ENCODE results near the gene TRIOBP. TPM values are rescaled to one million over a fixed set of nuclear protein-coding genes. Genes with fewer than 3 reads are reported as not detected.

The TRIOBP gene
- total and polyA plus RNA-seq, 2 of the 13 experiments (the other 11 are each of a cell fraction or from before 2014, with no cell fraction given), result 6.1 to 15.4 TPM

GRCh38 chr22:37817705-37818408 is 121.0 kb downstream of the TRIOBP start (continued):
- TF ChIP-seq HMG20B (CRISPR knock-in tag; conservative IDR thresholded peaks at IDR 0.05) (no peak; the same call in 1 of the 2 replicates), FOXK1 (CRISPR knock-in tag; IDR thresholded peaks at IDR 0.05; ENCODE audit: borderline replicate concordance, low read depth) (no peak), GPN1 (CRISPR knock-in tag; IDR thresholded peaks at IDR 0.05; ENCODE audit: borderline replicate concordance) (no peak), ZNF7 (CRISPR knock-in tag; IDR thresholded peaks at IDR 0.05) (no peak), ZUFSP (CRISPR knock-in tag; IDR thresholded peaks at IDR 0.05; ENCODE audit: borderline replicate concordance) (no peak), MEF2D (CRISPR knock-in tag; IDR thresholded peaks at IDR 0.05) (peak; percentile 77), AHDC1 (CRISPR knock-in tag; IDR thresholded peaks at IDR 0.05; ENCODE audit: borderline replicate concordance) (peak; percentile 38; the same call in 1 of the 2 replicates), ZNF639 (CRISPR knock-in tag; conservative IDR thresholded peaks at IDR 0.05) (peak; percentile 70; the same call in 1 of the 2 replicates), BHLHE40 (IDR thresholded peaks at IDR 0.05; ENCODE audit: low read length) (no peak), EED (CRISPR knock-in tag; IDR thresholded peaks at IDR 0.05) (no peak), USF2 (IDR thresholded peaks at IDR 0.05; ENCODE audit: low read depth, low read length) (no peak), USF2 (CRISPR knock-in tag; IDR thresholded peaks at IDR 0.05; ENCODE audit: borderline replicate concordance) (no peak), TFE3 (CRISPR knock-in tag; IDR thresholded peaks at IDR 0.05) (peak; percentile 59; the same call in 1 of the 2 replicates), ZMYM3 (CRISPR knock-in tag; IDR thresholded peaks at IDR 0.05) (peak; percentile 78; the same call in 1 of the 2 replicates), ZC3H4 (CRISPR knock-in tag; IDR thresholded peaks at IDR 0.05; ENCODE audit: borderline replicate concordance) (no peak), TP53 (CRISPR knock-in tag; conservative IDR thresholded peaks at IDR 0.05) (no peak)
